HEK293T (cell line): Measurements from ENCODE around the gene SGMS1.
"Not testable (repeated sequence)": the region's sequence is repeated elsewhere in the genome, so short reads cannot be mapped to it uniquely, and the experiment has no call there.

Source experiments
- CTCF ChIA-PET: fragments of 350-600 bp; formaldehyde crosslinking; extraction: SDS; loops from one replicate; lab custom pipeline; 2021; ENCODE audit warnings: antibody characterized with exemption, inconsistent platforms; lab: Yijun Ruan, JAX
- POLR2A ChIA-PET: fragments of 350-600 bp; formaldehyde crosslinking; extraction: SDS; loops from one replicate; lab custom pipeline; 2020; ENCODE audit warnings: antibody characterized with exemption, inconsistent platforms; lab: Yijun Ruan, JAX
- DNase-seq: peaks from one replicate; pipeline ENCODE4 v3.0.0; 2012; ENCODE audit warnings: mixed read lengths; ENCODE audit errors: extremely low spot score
- ARNT ChIP-seq: fragments of 450-650 bp; IDR thresholded peaks from 2 replicates; pipeline ENCODE4 v1.6.1; 2017; ENCODE audit warnings: mild to moderate bottlenecking
- BHLHE40 ChIP-seq: fragments of 450-650 bp; IDR thresholded peaks from 2 replicates; pipeline ENCODE4 v1.6.1; 2016; ENCODE audit warnings: mild to moderate bottlenecking, moderate library complexity, borderline replicate concordance
- CTBP1 ChIP-seq: fragments of 450-650 bp; IDR thresholded peaks from 2 replicates; pipeline ENCODE4 v1.6.1; 2016; ENCODE audit warnings: borderline replicate concordance
- ELF4 ChIP-seq: fragments of 450-650 bp; IDR thresholded peaks from 2 replicates; pipeline ENCODE4 v1.6.1; 2017; ENCODE audit warnings: antibody characterized with exemption
- FOXA1 ChIP-seq: fragments of 450-650 bp; IDR thresholded peaks from 2 replicates; pipeline ENCODE4 v1.6.1; 2016; ENCODE audit warnings: mild to moderate bottlenecking
- FOXK2 ChIP-seq: fragments of 450-650 bp; IDR thresholded peaks from 2 replicates; pipeline ENCODE4 v1.6.1; 2016; ENCODE audit warnings: mild to moderate bottlenecking
- FOXM1 ChIP-seq: fragments of 450-650 bp; IDR thresholded peaks from 2 replicates; pipeline ENCODE4 v1.6.1; 2017; ENCODE audit warnings: mild to moderate bottlenecking, borderline replicate concordance
- HDGF ChIP-seq: fragments of 450-650 bp; IDR thresholded peaks from 2 replicates; pipeline ENCODE4 v1.6.1; 2017; ENCODE audit warnings: antibody characterized with exemption, borderline replicate concordance
- L3MBTL2 ChIP-seq: fragments of 450-650 bp; conservative IDR thresholded peaks from 2 replicates; pipeline ENCODE4 v1.6.1; 2016; ENCODE audit warnings: mild to moderate bottlenecking
- LEF1 ChIP-seq: fragments of 450-650 bp; IDR thresholded peaks from 2 replicates; pipeline ENCODE4 v1.6.1; 2017; ENCODE audit warnings: mild to moderate bottlenecking, borderline replicate concordance
- NFRKB ChIP-seq: fragments of 450-650 bp; IDR thresholded peaks from 2 replicates; pipeline ENCODE4 v1.6.1; 2016; ENCODE audit warnings: mild to moderate bottlenecking, moderate library complexity
- PKNOX1 ChIP-seq: fragments of 450-650 bp; IDR thresholded peaks from 2 replicates; pipeline ENCODE4 v1.6.1; 2016
- SP1 ChIP-seq: fragments of 450-650 bp; IDR thresholded peaks from 2 replicates; pipeline ENCODE4 v1.6.1; 2017
- SUZ12 ChIP-seq: fragments of 450-650 bp; IDR thresholded peaks from 2 replicates; pipeline ENCODE4 v1.6.1; 2016; ENCODE audit warnings: mild to moderate bottlenecking
- TARDBP ChIP-seq: fragments of 450-650 bp; IDR thresholded peaks from 2 replicates; pipeline ENCODE4 v1.6.1; 2016
- ZNF384 ChIP-seq: fragments of 450-650 bp; IDR thresholded peaks from 2 replicates; pipeline ENCODE4 v1.6.1; 2016

The SGMS1 gene

GRCh38 chr10:50272531-50272930 lies 351.2 kb downstream of the SGMS1 start:
- ChIA-PET POLR2A (no interaction called here), CTCF (interaction anchor here (0.7 kb wide), 1 partner anchor 27 kb away, joined by 4 read pairs; no protein-coding TSS in a partner anchor)
- TF ChIP-seq PKNOX1 (no peak), L3MBTL2 (no peak), HDGF (no peak), ELF4 (no peak), SP1 (no peak), ARNT (no peak), FOXK2 (no peak), ZNF384 (no peak), TARDBP (no peak), FOXM1 (no peak), CTBP1 (no peak), SUZ12 (no peak), LEF1 (no peak), BHLHE40 (no peak), FOXA1 (no peak), NFRKB (no peak)
- no peak for DNase-seq

- ChIA-PET CTCF (no interaction called here), POLR2A (no interaction called here)
- DNase-seq: no peak
- no peak for TF ChIP-seq ELF4
- TF ChIP-seq L3MBTL2: no peak
- no peak for TF ChIP-seq CTBP1
- no peak for TF ChIP-seq ARNT
- no peak for TF ChIP-seq HDGF
- TF ChIP-seq PKNOX1: no peak
- no peak for TF ChIP-seq BHLHE40
- no peak for TF ChIP-seq FOXM1
- TF ChIP-seq ZNF384: no peak
- no peak for TF ChIP-seq TARDBP
- no peak for TF ChIP-seq FOXK2
- TF ChIP-seq SP1: no peak
- no peak for TF ChIP-seq NFRKB
Observed at GRCh38 chr10:50271564-50272250, 352.0 kb downstream of the SGMS1 start.

GRCh38 chr10:50267877-50268276 lies 355.9 kb downstream of the SGMS1 start:
- POLR2A ChIA-PET, CTCF ChIA-PET, DNase-seq: not testable (repeated sequence)

- DNase-seq, POLR2A ChIA-PET, CTCF ChIA-PET: not testable (repeated sequence)
Observed at GRCh38 chr10:50262625-50263024, 361.1 kb downstream of the SGMS1 start.

GRCh38 chr10:50260791-50261281 lies 362.9 kb downstream of the SGMS1 start:
- ChIA-PET CTCF (interaction anchor here (0.6 to 1.1 kb wide), 2 partner anchors 15 to 345 kb away, joined by 3 read pairs; no protein-coding TSS in a partner anchor), POLR2A (no interaction called here)
- no peak for DNase-seq
- TF ChIP-seq FOXA1: no peak
- no peak for TF ChIP-seq FOXM1
- TF ChIP-seq CTBP1: no peak
- no peak for TF ChIP-seq ZNF384
- TF ChIP-seq SUZ12: no peak
- TF ChIP-seq HDGF: no peak
